AG04449 (cell line): ENCODE results near the gene SLC39A6.

ENCODE experiments used
- CTCF ChIA-PET: fragments of 350-600 bp; formaldehyde crosslinking; extraction: SDS; loops from one replicate; lab custom pipeline; 2021; ENCODE audit warnings: antibody characterized with exemption; lab: Yijun Ruan, JAX
- POLR2A ChIA-PET: fragments of 400-600, 350-600 bp; formaldehyde crosslinking; extraction: SDS; loops from one replicate; lab custom pipeline; 2020; ENCODE audit warnings: antibody characterized with exemption, inconsistent platforms; lab: Yijun Ruan, JAX
- DNase-seq: peaks from one replicate; pipeline ENCODE4 v3.0.0-alpha.2; 2010; ENCODE audit warnings: low read depth, low spot score
- H3K4me3 ChIP-seq: 2 replicates; pipeline ENCODE4 v1.5.1; 2011; ENCODE audit warnings: low read depth, mild to moderate bottlenecking, control low read depth, low read length
- CTCF ChIP-seq: IDR thresholded peaks from one replicate; pipeline ENCODE4 v1.5.1; 2011; ENCODE audit warnings: mild to moderate bottlenecking, moderate library complexity, low read length, control low read depth, inconsistent platforms; ENCODE audit not compliant: insufficient read depth; ENCODE audit errors: missing control alignments

The SLC39A6 gene

GRCh38 chr18:36108601-36109000, 20.5 kb downstream of the SLC39A6 start:
- POLR2A ChIA-PET, result no interaction called here
- CTCF ChIA-PET, result interaction anchor here (1.0 to 1.2 kb wide), 2 partner anchors 11 to 91 kb away, joined by 4 read pairs; no protein-coding TSS in a partner anchor
- no peak overlapping the region for H3K4me3 ChIP-seq
- TF ChIP-seq CTCF, result no peak
- DNase-seq, result no peak

- H3K4me3 ChIP-seq, result no peak overlapping the region
- no peak for TF ChIP-seq CTCF
- ChIA-PET POLR2A (no interaction called here), CTCF (interaction anchor here (1.0 to 1.3 kb wide), 5 partner anchors 11 to 90 kb away, joined by 3 to 4 read pairs (median 4); partner anchors contain the start of gene SLC39A6)
- DNase-seq, result no peak
Measured at GRCh38 chr18:36108196-36108595, 20.9 kb downstream of the SLC39A6 start.

GRCh38 chr18:36107477-36107876, 21.7 kb downstream of the SLC39A6 start:
- TF ChIP-seq CTCF, result no peak
- H3K4me3 ChIP-seq, result no peak overlapping the region
- POLR2A ChIA-PET, result no interaction called here
- DNase-seq, result no peak
- CTCF ChIA-PET, result interaction anchor here (1.0 to 1.3 kb wide), 3 partner anchors 12 to 22 kb away, joined by 3 to 4 read pairs (median 3); partner anchors contain the start of gene SLC39A6

GRCh38 chr18:36104749-36105148, 24.4 kb downstream of the SLC39A6 start:
- H3K4me3 ChIP-seq, result no peak overlapping the region
- CTCF ChIA-PET, result interaction anchor here (1.1 kb wide), 1 partner anchor 20 kb away, joined by 3 read pairs; no protein-coding TSS in a partner anchor
- no peak for DNase-seq
- POLR2A ChIA-PET, result no interaction called here
- TF ChIP-seq CTCF, result no peak

- no peak overlapping the region for H3K4me3 ChIP-seq
- CTCF ChIA-PET, result interaction anchor here (9.9 kb wide), 1 partner anchor 181 kb away, joined by 289 read pairs; no protein-coding TSS in a partner anchor
- no peak for TF ChIP-seq CTCF
- POLR2A ChIA-PET, result no interaction called here
- DNase-seq, result no peak
Measured at GRCh38 chr18:36101943-36102342, 27.2 kb downstream of the SLC39A6 start.

- no peak for TF ChIP-seq CTCF
- no peak for DNase-seq
- H3K4me3 ChIP-seq, result no peak overlapping the region
- ChIA-PET POLR2A (no interaction called here), CTCF (interaction anchor here (1.4 to 9.9 kb wide), 4 partner anchors 10 to 589 kb away, joined by 3 to 289 read pairs (median 4); no protein-coding TSS in a partner anchor)
Measured at GRCh38 chr18:36099311-36099710, 29.8 kb downstream of the SLC39A6 start.
